NB4 (cell line): ENCODE data around the gene ZNF385A.
A peak's percentile ranks its signal among the peaks of the same experiment; 100 is the strongest.

Experiments
- DNase-seq: peaks from one replicate; pipeline ENCODE4 v3.0.0; 2010; ENCODE audit warnings: low read depth
- H3K4me3 ChIP-seq: one replicate; pipeline ENCODE4 v1.5.1; 2011; ENCODE audit warnings: mild to moderate bottlenecking, low read depth, low read length, moderate library complexity
- MYC ChIP-seq: IDR thresholded peaks from 2 replicates; pipeline ENCODE4 v1.6.1; 2011; ENCODE audit warnings: low read depth, low read length
- POLR2A ChIP-seq: IDR thresholded peaks from 2 replicates; pipeline ENCODE4 v1.6.1; 2011; ENCODE audit warnings: mild to moderate bottlenecking; ENCODE audit not compliant: insufficient read length; ENCODE audit errors: extremely low read depth
- TF ChIP-seq, protein P1 (sequence below): IDR thresholded peaks from one replicate; pipeline ENCODE4 v1.5.1; 2012; ENCODE audit warnings: low read depth, low read length
- TF ChIP-seq, protein P2 (sequence below): IDR thresholded peaks from 2 replicates; pipeline ENCODE4 v1.6.1; 2011; ENCODE audit warnings: low read depth, low read length

The ZNF385A gene

DNA sequence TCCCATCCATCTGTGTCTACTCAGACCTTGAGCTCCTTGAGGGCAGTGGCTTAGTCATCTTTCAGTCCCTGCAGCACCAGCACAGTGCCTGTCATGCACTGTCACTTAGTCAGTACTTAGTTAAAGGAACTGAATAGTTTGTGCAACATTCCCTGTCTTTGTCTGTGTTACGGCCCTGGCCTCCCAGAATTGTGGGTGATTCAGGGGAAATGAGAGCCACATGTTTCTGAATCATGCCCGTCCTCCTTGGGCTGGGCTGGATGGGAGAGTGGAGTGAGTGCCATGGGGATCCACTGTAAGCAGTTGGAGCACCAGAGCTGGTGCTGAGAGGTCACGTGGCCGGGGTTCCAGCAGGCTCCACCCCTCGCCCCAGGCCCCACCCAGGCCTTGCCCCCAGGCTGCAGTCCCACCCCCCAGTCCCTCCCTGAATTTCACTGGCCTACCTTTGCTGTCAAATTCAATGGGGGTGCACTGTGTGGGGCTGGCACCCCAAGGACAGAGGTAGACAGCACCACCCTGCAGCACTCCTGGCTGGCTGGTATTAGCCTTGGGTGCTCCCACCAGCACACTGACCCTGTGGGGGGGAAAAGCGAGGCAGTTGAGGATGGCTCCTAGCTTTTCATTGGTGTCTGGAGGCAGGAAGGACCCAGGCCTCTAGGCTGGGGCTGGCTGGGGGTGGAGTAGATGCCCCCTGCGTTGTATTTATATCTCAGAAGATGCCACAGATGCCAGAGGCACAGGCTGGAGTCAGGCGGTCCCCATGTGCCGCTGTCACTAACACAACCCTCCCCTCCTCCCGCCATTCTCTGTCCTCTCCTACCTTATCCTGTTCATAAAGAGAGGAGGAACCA is 27.1 kb upstream of the ZNF385A start:
- TF ChIP-seq POLR2A (no peak), MYC (no peak)
- TF ChIP-seq, protein P1, sequence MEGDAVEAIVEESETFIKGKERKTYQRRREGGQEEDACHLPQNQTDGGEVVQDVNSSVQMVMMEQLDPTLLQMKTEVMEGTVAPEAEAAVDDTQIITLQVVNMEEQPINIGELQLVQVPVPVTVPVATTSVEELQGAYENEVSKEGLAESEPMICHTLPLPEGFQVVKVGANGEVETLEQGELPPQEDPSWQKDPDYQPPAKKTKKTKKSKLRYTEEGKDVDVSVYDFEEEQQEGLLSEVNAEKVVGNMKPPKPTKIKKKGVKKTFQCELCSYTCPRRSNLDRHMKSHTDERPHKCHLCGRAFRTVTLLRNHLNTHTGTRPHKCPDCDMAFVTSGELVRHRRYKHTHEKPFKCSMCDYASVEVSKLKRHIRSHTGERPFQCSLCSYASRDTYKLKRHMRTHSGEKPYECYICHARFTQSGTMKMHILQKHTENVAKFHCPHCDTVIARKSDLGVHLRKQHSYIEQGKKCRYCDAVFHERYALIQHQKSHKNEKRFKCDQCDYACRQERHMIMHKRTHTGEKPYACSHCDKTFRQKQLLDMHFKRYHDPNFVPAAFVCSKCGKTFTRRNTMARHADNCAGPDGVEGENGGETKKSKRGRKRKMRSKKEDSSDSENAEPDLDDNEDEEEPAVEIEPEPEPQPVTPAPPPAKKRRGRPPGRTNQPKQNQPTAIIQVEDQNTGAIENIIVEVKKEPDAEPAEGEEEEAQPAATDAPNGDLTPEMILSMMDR: no peak
- TF ChIP-seq, protein P2, sequence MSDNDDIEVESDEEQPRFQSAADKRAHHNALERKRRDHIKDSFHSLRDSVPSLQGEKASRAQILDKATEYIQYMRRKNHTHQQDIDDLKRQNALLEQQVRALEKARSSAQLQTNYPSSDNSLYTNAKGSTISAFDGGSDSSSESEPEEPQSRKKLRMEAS: no peak
- H3K4me3 ChIP-seq: peak overlapping the region; percentile 62
- peak; percentile 83 for DNase-seq

DNA sequence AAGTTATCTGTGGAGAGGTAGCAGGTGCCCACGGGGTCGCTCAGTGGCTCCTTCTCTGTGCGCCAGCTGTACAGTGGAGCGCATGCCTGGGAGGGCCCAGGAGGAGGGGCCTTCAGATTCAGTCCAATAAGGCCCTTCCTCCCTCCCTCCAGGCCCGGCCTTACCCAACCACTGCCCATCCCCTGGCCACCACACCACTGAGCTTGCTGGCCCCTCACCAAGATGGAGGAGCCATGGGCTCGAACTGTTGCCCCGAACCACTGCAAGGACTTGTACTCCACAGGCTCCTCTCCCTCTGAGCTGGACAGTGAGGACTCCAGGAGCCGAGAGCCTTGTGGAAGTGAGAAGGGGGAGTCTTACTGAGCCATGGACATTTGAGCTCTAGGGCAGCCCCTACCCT is 24.7 kb upstream of the ZNF385A start:
- DNase-seq: no peak
- TF ChIP-seq, protein P1: no peak
- H3K4me3 ChIP-seq: no peak overlapping the region

DNA sequence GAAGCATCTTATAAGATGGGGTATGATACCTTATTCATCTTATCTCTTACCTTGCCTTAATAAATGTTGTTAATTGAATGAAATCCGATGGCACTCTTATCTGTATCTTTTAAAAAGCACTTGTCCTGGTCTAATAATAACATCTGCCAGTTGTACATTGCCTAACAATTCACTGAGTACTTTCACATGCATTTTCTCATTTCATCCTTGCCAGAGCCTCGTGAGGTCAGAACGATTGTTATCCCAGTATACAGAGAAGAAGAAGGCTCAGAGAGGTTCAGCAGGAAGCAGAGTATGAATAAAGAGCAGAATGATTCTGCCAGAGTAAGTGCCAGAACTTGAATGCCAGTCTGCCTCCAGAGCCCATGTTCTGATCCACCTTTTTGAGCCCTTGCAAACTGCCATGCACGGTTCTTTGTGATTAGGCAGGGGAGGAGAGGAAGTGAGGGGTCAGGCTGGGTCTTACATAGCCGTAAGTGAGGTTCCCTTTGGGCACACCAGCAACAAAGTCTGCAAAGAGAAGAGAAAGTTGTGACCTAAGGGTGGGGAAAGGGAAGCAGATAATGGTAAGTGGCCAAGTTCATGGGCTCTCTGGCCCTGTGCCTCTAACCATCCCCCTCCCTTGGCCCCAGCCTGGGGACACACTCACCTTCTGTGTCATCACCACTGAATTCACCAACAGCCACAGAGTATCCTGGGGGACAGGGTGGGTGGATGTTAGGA is 22.8 kb upstream of the ZNF385A start:
- no peak for DNase-seq
- no peak overlapping the region for H3K4me3 ChIP-seq
- TF ChIP-seq, protein P2: no peak
- no peak for TF ChIP-seq MYC
- TF ChIP-seq, protein P1: no peak
- TF ChIP-seq POLR2A: no peak

DNA sequence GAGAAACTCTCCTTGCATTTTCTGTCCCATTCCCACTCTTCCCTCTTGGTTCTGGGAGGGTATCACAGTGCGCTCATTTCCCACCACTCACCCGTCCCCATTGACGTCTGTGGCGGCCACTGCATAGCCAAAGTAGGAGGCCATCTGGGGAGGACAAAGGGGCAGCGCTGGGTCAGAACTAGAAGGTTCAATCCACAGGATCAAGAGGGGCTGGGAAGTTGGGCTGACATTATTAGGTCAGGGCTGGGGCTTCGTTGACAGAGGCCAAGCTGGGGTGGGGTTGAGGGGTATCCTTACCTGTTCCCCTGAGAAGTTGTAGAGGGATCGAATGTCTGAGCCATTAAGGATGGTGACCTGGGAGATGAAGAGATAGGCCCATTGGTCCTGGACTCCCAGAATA is 21.0 kb upstream of the ZNF385A start:
- TF ChIP-seq MYC (no peak), POLR2A (no peak)
- TF ChIP-seq, protein P1: no peak
- TF ChIP-seq, protein P2: no peak

DNA sequence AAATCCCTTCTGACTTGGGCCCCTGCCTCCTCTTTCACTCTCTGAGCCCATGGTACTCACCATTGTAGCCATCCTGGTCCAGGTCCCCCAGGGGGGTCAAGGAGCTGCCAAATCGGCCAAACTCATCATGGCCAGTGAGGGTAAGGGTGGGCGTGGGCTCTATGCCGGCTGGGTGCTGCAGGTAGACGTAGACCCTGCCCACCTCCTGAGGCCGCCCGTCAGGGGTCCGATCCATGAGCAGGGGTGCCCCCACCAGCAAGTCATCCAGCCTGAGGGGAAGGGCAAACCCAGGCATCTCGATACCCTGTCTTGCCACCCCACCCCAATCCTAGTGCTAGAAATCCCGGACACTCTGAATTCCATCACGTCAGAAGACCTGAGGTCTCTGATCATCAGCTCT is 20.6 kb upstream of the ZNF385A start:
- no peak for DNase-seq
- no peak overlapping the region for H3K4me3 ChIP-seq
- no peak for TF ChIP-seq MYC
- TF ChIP-seq POLR2A: no peak
- TF ChIP-seq, protein P1: no peak
- TF ChIP-seq, protein P2: no peak

More for the DNA sequence above, 21.0 kb upstream of the ZNF385A start:
- H3K4me3 ChIP-seq: no peak overlapping the region
- no peak for DNase-seq
